ENCODE results near the gene TCAIM.

GRCh38 chr3:44392489-44392888, 53.9 kb downstream of the TCAIM start:
- TF ChIP-seq DIDO1 (tag; IDR thresholded peaks at IDR 0.05; ENCODE audit: low read depth) = no peak
- TF ChIP-seq NR1H2 (CRISPR knock-in tag; IDR thresholded peaks at IDR 0.05) = no peak
- TF ChIP-seq ZNF785 (CRISPR knock-in tag; IDR thresholded peaks at IDR 0.05) = no peak
- no peak for TF ChIP-seq AFF4 (CRISPR knock-in tag; IDR thresholded peaks at IDR 0.05)
- no peak for TF ChIP-seq CBX2 (IDR thresholded peaks at IDR 0.05; ENCODE audit: insufficient read depth, low read length, poor library complexity, severe bottlenecking)
- no peak for TF ChIP-seq CBX3 (IDR thresholded peaks at IDR 0.05; ENCODE audit: borderline replicate concordance in 1 of 2, low read length in 2 of 2)
- TF ChIP-seq SAFB2 (IDR thresholded peaks at IDR 0.05; ENCODE audit: borderline replicate concordance, low read depth, low read length, severe bottlenecking) = no peak
- no peak for TF ChIP-seq POLR2A (conservative IDR thresholded peaks at IDR 0.05)
- no peak for TF ChIP-seq ZNF583 (CRISPR knock-in tag; IDR thresholded peaks at IDR 0.05)

All from K562 (cell line).